Esophagus (tissue), 2 donors: ENCODE data around the gene SCRN1. TPM values are rescaled to one million over a fixed set of nuclear protein-coding genes. Genes with fewer than 3 reads are reported as not detected.

Source experiments
- H3K27ac ChIP-seq, 2 donors: one replicate each; pipeline ENCODE4 v1.5.1; 2013; ENCODE audit warnings: low read depth in 2 of 2, mild to moderate bottlenecking in 2 of 2, inconsistent platforms in 1 of 2, low read length in 1 of 2, moderate library complexity in 1 of 2
- H3K27me3 ChIP-seq, 2 donors: one replicate each; pipeline ENCODE4 v1.6.1; 2013; ENCODE audit warnings: low read length in 2 of 2, control low read depth in 1 of 2, mild to moderate bottlenecking in 1 of 2; ENCODE audit not compliant: insufficient read depth in 2 of 2, control insufficient read depth in 1 of 2
- H3K36me3 ChIP-seq, 2 donors: one replicate each; pipeline ENCODE4 v1.6.1; 2013; ENCODE audit warnings: low read length in 1 of 2; ENCODE audit not compliant: control insufficient read depth in 2 of 2, insufficient read depth in 2 of 2
- H3K4me1 ChIP-seq, 2 donors: one replicate each; pipeline ENCODE4 v1.6.1; 2013; ENCODE audit warnings: low read length in 1 of 2; ENCODE audit not compliant: control insufficient read depth in 2 of 2, insufficient read depth in 2 of 2
- H3K4me3 ChIP-seq, 2 donors: one replicate each; pipeline ENCODE4 v1.5.1; 2013; ENCODE audit warnings: low read length in 2 of 2, mild to moderate bottlenecking in 2 of 2, low read depth in 1 of 2, moderate library complexity in 1 of 2
- H3K9me3 ChIP-seq, 2 donors: one replicate each; pipeline ENCODE4 v1.6.1; 2013; ENCODE audit warnings: mild to moderate bottlenecking in 2 of 2, low read depth in 1 of 2, low read length in 1 of 2, moderate library complexity in 1 of 2; ENCODE audit not compliant: control insufficient read depth in 2 of 2, insufficient read depth in 1 of 2
- WGBS, 2 donors: extraction: QIAGEN DNeasy Blood & Tissue Kit; methylation state at CpG; one replicate each; pipeline ENCODE4 v1.1.7; 2013; 5-methylcytosine and 5-hydroxymethylcytosine counted together
- polyA plus RNA-seq, 2 donors: library from polyadenylated mRNA; stranded (reverse); fragments of 200-250 nt; gene quantifications; one replicate each; pipeline ENCODE4 v1.2.3, GENCODE V29; 2013
- donor health status: healthy with polysubstance abuse.
- donor health status: Bipolar disorder and iron deficiency.

SCRN1 gene
- polyA plus RNA-seq, 2 donors: 3.0 to 8.2 TPM

- no peaks in the 10 kb centered on the region for H3K9me3 ChIP-seq
- no peaks in the 10 kb centered on the region for H3K27me3 ChIP-seq
- peaks cover 0 to 3% of the 10 kb centered on the region in 2 donors for H3K4me1 ChIP-seq
- 8 to 17% methylated on average over 45 to 75 of the region's 75 CpGs for WGBS, 2 donors
- peak overlapping the region; percentile 75 to 89 for H3K4me3 ChIP-seq
- H3K27ac ChIP-seq: peak overlapping the region; percentile 85 to 96
- no peaks in the 10 kb centered on the region for H3K36me3 ChIP-seq
These were observed 961 bp downstream of the SCRN1 start for GRCh38 chr7:29988424-29989256.

- no peaks in the 10 kb centered on the region for H3K9me3 ChIP-seq
- peaks cover 0 to 3% of the 10 kb centered on the region in 2 donors for H3K4me1 ChIP-seq
- H3K27me3 ChIP-seq: no peaks in the 10 kb centered on the region
- 52 to 57% methylated on average over 8 of the region's 8 CpGs for WGBS, 2 donors
- H3K4me3 ChIP-seq: peak overlapping the region in 1 of 2 donors; percentile 75
- peak overlapping the region; percentile 85 to 96 for H3K27ac ChIP-seq
- no peaks in the 10 kb centered on the region for H3K36me3 ChIP-seq
These were observed 1.7 kb downstream of the SCRN1 start for GRCh38 chr7:29987811-29988317.

GRCh38 chr7:29987083-29987482 is 2.5 kb downstream of the SCRN1 start:
- H3K4me3 ChIP-seq: no peak overlapping the region
- no peak overlapping the region for H3K27ac ChIP-seq
- no peaks in the 10 kb centered on the region for H3K27me3 ChIP-seq
- no peaks in the 10 kb centered on the region for H3K36me3 ChIP-seq
- 24 to 34% methylated on average over 2 of the region's 2 CpGs for WGBS, 2 donors
- H3K4me1 ChIP-seq: peaks cover 0 to 3% of the 10 kb centered on the region in 2 donors
- no peaks in the 10 kb centered on the region for H3K9me3 ChIP-seq

DNA sequence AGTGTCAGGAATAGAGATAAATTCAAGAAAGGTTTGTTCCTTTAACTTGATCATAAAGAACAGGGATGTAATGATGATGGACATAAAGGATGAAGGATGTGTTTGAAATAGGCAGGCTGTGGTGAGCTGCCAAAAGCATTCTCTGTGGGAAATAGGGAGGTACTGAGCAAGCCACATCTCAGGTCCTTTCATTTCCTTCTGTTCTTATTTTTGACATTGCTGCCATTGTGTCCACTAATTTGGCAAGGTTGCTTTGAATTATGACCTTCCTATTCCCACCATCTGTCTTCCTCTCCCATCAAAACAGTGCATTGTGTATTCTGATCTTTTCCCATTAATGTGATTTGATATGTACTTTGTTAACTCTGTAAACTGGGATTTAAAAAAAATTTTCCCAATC is 9.4 kb downstream of the SCRN1 start:
- H3K27me3 ChIP-seq: no peaks in the 10 kb centered on the region
- no peaks in the 10 kb centered on the region for H3K4me1 ChIP-seq
- H3K36me3 ChIP-seq: no peaks in the 10 kb centered on the region
- no peak overlapping the region for H3K4me3 ChIP-seq
- no peaks in the 10 kb centered on the region for H3K9me3 ChIP-seq
- no peak overlapping the region for H3K27ac ChIP-seq

DNA sequence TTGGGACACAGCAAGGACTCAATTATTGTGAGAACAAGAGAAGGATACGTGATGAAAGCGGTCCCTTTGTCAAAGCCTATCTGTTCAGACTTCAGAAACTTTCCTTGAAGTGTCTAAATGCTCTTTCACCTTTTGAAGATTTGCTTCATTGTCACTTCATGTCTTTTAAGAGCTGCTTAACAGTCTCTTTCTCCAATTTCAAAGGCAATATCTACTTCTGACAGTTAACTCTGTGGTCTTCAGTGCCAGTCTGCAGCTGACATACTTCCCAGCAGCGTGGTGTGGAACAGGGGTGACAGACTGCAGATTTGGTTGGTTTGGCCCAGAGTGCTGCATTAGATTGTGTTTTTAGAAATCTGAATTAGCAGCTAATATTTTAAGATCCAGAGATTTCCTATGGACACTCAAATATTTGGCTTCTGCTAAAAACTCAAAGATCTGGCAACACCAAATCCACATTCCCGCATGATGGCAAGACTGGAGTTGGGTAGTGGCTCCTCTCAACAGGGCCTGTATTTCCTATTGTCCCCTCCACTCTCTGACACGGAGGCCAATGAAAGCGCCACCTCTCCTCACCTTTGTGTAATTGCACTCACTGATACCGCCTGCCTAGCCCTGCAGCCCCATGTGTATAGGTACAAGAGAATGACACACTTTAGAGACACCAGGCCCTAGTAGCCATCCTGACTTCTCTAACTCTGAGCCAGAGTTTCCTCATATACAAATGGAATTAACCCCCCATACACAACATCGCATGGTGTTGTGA is 11.5 kb downstream of the SCRN1 start:
- Histone ChIP-seq H3K4me1 (no peaks in the 10 kb centered on the region), H3K27me3 (no peaks in the 10 kb centered on the region), H3K36me3 (no peaks in the 10 kb centered on the region), H3K27ac (no peak overlapping the region), H3K4me3 (no peak overlapping the region), H3K9me3 (no peaks in the 10 kb centered on the region)
- WGBS, 2 donors: 75 to 92% methylated on average over 8 of the region's 8 CpGs

GRCh38 chr7:29976673-29977415 is 12.8 kb downstream of the SCRN1 start:
- no peaks in the 10 kb centered on the region for H3K36me3 ChIP-seq
- H3K4me1 ChIP-seq: no peaks in the 10 kb centered on the region
- H3K9me3 ChIP-seq: no peaks in the 10 kb centered on the region
- H3K4me3 ChIP-seq: no peak overlapping the region
- peak overlapping the region in 1 of 2 donors; percentile 40 for H3K27ac ChIP-seq
- H3K27me3 ChIP-seq: no peaks in the 10 kb centered on the region
- 72 to 83% methylated on average over 6 of the region's 6 CpGs for WGBS, 2 donors

DNA sequence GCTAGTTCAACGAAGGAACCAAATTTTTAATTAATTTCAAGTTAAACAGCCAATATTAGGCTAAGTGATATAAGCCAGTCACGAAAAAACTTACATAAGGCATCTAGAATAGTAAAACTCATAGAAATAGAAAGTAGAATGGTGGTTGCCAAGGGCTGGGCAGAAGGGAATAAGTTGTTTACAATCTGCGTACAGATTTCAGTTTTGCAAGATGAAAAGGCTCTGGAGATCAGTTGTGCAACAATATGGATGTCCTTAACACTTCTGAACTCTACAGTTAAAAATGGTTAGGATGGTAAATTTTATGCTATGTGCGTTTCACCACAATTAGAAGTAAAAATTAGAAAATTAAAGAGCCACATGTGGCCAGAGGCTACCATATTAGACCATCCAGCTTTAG is 13.3 kb downstream of the SCRN1 start:
- H3K9me3 ChIP-seq: no peaks in the 10 kb centered on the region
- no peak overlapping the region for H3K4me3 ChIP-seq
- 69 to 72% methylated on average over 4 of the region's 4 CpGs for WGBS, 2 donors
- H3K27ac ChIP-seq: no peak overlapping the region
- H3K4me1 ChIP-seq: no peaks in the 10 kb centered on the region
- no peaks in the 10 kb centered on the region for H3K27me3 ChIP-seq
- no peaks in the 10 kb centered on the region for H3K36me3 ChIP-seq

- Histone ChIP-seq H3K4me1 (no peaks in the 10 kb centered on the region), H3K36me3 (no peaks in the 10 kb centered on the region), H3K4me3 (no peak overlapping the region), H3K9me3 (no peaks in the 10 kb centered on the region), H3K27ac (no peak overlapping the region), H3K27me3 (no peaks in the 10 kb centered on the region)
- 82 to 84% methylated on average over 1 of the region's 1 CpG for WGBS, 2 donors
These were observed 14.0 kb downstream of the SCRN1 start for GRCh38 chr7:29975561-29975960.

GRCh38 chr7:29974286-29974685 is 15.3 kb downstream of the SCRN1 start:
- no peaks in the 10 kb centered on the region for H3K9me3 ChIP-seq
- H3K4me3 ChIP-seq: no peak overlapping the region
- H3K27ac ChIP-seq: no peak overlapping the region
- H3K4me1 ChIP-seq: no peaks in the 10 kb centered on the region
- no peaks in the 10 kb centered on the region for H3K27me3 ChIP-seq
- no peaks in the 10 kb centered on the region for H3K36me3 ChIP-seq
- 87 to 90% methylated on average over 3 of the region's 3 CpGs for WGBS, 2 donors
